CD14-positive monocyte (primary cell): ENCODE measurements around the gene ROPN1. TPM values are rescaled to one million over a fixed set of nuclear protein-coding genes. Genes with fewer than 3 reads are reported as not detected.

ENCODE experiments used
- DNase-seq, 3 donors: peaks; one replicate each; pipeline ENCODE4 v3.0.0-alpha.2; 2011 to 2022
- H2AFZ ChIP-seq: 2 replicates; pipeline ENCODE4 v1.6.0; 2012; ENCODE audit warnings: mild to moderate bottlenecking, low read depth, low read length, inconsistent platforms; ENCODE audit not compliant: insufficient read depth, poor library complexity, severe bottlenecking
- H3K27ac ChIP-seq, 2 donors: 1 replicate in 1 of 2; 2 replicates in 1 of 2; pipeline ENCODE4 v1.5.1; 2012 to 2013; ENCODE audit warnings: low read length in 2 of 2, control low read depth in 1 of 2, inconsistent platforms in 1 of 2, low read depth in 1 of 2, mild to moderate bottlenecking in 1 of 2
- H3K27me3 ChIP-seq, 2 donors: one replicate each; pipeline versions ENCODE4 v1.6.0 to v1.6.1; 2011 to 2013; ENCODE audit warnings: low read length in 2 of 2; ENCODE audit not compliant: control insufficient read depth in 2 of 2, insufficient read depth in 2 of 2
- H3K36me3 ChIP-seq, 2 donors: replicated peaks in 1 of 2; 1 replicate in 1 of 2; 2 replicates in 1 of 2; pipeline versions ENCODE4 v1.5.1 to v1.6.1; 2012 to 2013; ENCODE audit warnings: low read length in 2 of 2, control low read depth in 1 of 2, inconsistent platforms in 1 of 2, mild to moderate bottlenecking in 1 of 2; ENCODE audit not compliant: insufficient read depth in 2 of 2, control insufficient read depth in 1 of 2
- H3K4me1 ChIP-seq, 2 donors: 1 replicate in 1 of 2; 2 replicates in 1 of 2; pipeline versions ENCODE4 v1.5.1 to v1.6.1; 2012 to 2013; ENCODE audit warnings: low read length in 2 of 2, control low read depth in 1 of 2, inconsistent platforms in 1 of 2, mild to moderate bottlenecking in 1 of 2, moderate library complexity in 1 of 2; ENCODE audit not compliant: insufficient read depth in 2 of 2, control insufficient read depth in 1 of 2
- H3K4me2 ChIP-seq: replicated peaks from 2 replicates; pipeline ENCODE3; 2012; ENCODE audit warnings: low read length, moderate library complexity, mild to moderate bottlenecking; ENCODE audit not compliant: poor library complexity, severe bottlenecking; ENCODE audit errors: extremely low read depth
- H3K4me3 ChIP-seq, 3 experiments: fragments of 200-600 bp in 1 of 3; sonication (generic) in 1 of 3; replicated peaks in 1 of 3; 1 replicate in 2 of 3; 2 replicates in 1 of 3; pipeline ENCODE4 v1.5.1; 2011 to 2013; ENCODE audit warnings: low read length in 3 of 3, mild to moderate bottlenecking in 3 of 3, control low read depth in 2 of 3, low read depth in 2 of 3, inconsistent platforms in 1 of 3, moderate library complexity in 1 of 3
- H3K79me2 ChIP-seq: 2 replicates; pipeline ENCODE4 v1.6.0; 2012; ENCODE audit warnings: mild to moderate bottlenecking, control low read depth, inconsistent platforms, low read length, moderate library complexity; ENCODE audit not compliant: insufficient read depth
- H3K9ac ChIP-seq: 2 replicates; pipeline ENCODE4 v1.6.0; 2017; ENCODE audit warnings: low read length, mild to moderate bottlenecking; ENCODE audit not compliant: insufficient read depth, poor library complexity, severe bottlenecking
- H3K9me3 ChIP-seq, 2 donors: replicated peaks in 1 of 2; 1 replicate in 1 of 2; 2 replicates in 1 of 2; pipeline versions ENCODE4 v1.5.1 to v1.6.1; 2012 to 2013; ENCODE audit warnings: low read length in 2 of 2, control low read depth in 1 of 2; ENCODE audit not compliant: control insufficient read depth in 1 of 2, insufficient read depth in 1 of 2
- H4K20me1 ChIP-seq: 2 replicates; pipeline ENCODE4 v1.6.0; 2012; ENCODE audit warnings: mild to moderate bottlenecking, low read length, control low read depth, moderate library complexity; ENCODE audit not compliant: insufficient read depth
- H3K27ac Mint-ChIP-seq, 7 donors: one replicate each; pipeline ENCODE4 v1.8.0; 2020; ENCODE audit warnings: mild to moderate bottlenecking in 7 of 7, mixed read lengths in 7 of 7, moderate library complexity in 6 of 7, inconsistent platforms in 2 of 7
- H3K27me3 Mint-ChIP-seq, 3 donors: one replicate each; pipeline ENCODE4 v1.8.0; 2021 to 2022; ENCODE audit warnings: low read depth in 3 of 3, mild to moderate bottlenecking in 3 of 3, mixed read lengths in 3 of 3, moderate library complexity in 3 of 3, inconsistent platforms in 1 of 3
- H3K36me3 Mint-ChIP-seq, 2 donors: one replicate each; pipeline ENCODE4 v1.8.0; 2020; ENCODE audit warnings: mixed read lengths in 2 of 2, inconsistent platforms in 1 of 2, mild to moderate bottlenecking in 1 of 2
- H3K4me1 Mint-ChIP-seq: one replicate; pipeline ENCODE4 v1.8.0; 2020; ENCODE audit warnings: mild to moderate bottlenecking, mixed read lengths
- H3K4me3 Mint-ChIP-seq, 2 donors: one replicate each; pipeline ENCODE4 v1.8.0; 2020; ENCODE audit warnings: mild to moderate bottlenecking in 2 of 2, mixed read lengths in 2 of 2, moderate library complexity in 1 of 2
- H3K9me3 Mint-ChIP-seq, 7 donors: one replicate each; pipeline ENCODE4 v1.8.0; 2020 to 2022; ENCODE audit warnings: mixed read lengths in 7 of 7, mild to moderate bottlenecking in 6 of 7, moderate library complexity in 6 of 7, inconsistent platforms in 2 of 7
- CTCF ChIP-seq: fragments of 200-600 bp; IDR thresholded peaks from one replicate; pipeline ENCODE4 v1.8.0; 2022; ENCODE audit warnings: antibody characterized with exemption, mild to moderate bottlenecking
- WGBS: methylation state at CpG from one replicate; pipeline ENCODE4 v1.1.5; 2013; ENCODE audit warnings: missing lambda C conversion rate; ENCODE audit not compliant: insufficient coverage; 5-methylcytosine and 5-hydroxymethylcytosine counted together
- intact Hi-C, 2 donors: fragments of 100-400 bp; cut with micrococcal nuclease; formaldehyde crosslinking; loops; one replicate each; pipeline versions ENCODE4 v1.15.0 to v1.15.1; 2023
- polyA plus RNA-seq, 3 donors: library from polyadenylated mRNA; depleted of rRNA in 1 of 3; unstranded in 2 of 3; stranded (reverse) in 1 of 3; fragments of 300-500 nt in 2 of 3; fragments of >200 nt in 1 of 3; fragmentation: Illumina TruSeq in 2 of 3; gene quantifications; 1 replicate in 2 of 3; 2 replicates in 1 of 3; pipeline ENCODE4 v1.2.3, GENCODE V29; 2012 to 2021

ROPN1 gene
- polyA plus RNA-seq, 3 donors = not detected

DNA sequence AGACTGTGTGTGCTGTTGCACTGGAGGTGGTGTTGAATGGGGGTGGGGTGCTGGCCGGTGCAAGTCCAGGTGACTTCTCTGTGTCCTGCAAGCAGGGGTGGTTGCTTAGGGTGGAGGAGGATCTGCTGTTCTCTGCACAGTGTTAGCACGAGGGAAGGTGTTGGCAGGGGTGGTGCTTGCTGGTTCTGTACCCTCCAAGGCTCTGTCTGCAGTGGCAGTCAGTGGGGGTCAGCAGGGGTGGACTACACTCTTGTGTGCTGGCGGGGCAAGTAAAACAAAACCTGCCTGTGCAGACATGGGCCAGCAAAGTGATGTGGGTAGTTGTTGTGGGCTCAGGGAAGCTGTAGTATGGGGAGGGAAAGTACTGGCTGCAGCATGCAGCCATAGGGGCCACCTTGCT, 5.5 kb downstream of the ROPN1 start:
- Mint-ChIP-seq H3K4me3 (no peak overlapping the region), H3K27me3 (peaks cover 32 to 55% (median 39%) of the 10 kb centered on the region in 3 donors), H3K36me3 (no peaks in the 10 kb centered on the region), H3K4me1 (no peaks in the 10 kb centered on the region), H3K27ac (peak overlapping the region in 1 of 7 donors; percentile 4), H3K9me3 (peaks cover 0 to 3% (median 0%) of the 10 kb centered on the region in 7 donors)
- Histone ChIP-seq H3K4me3 (no peak overlapping the region), H2AFZ (no peak overlapping the region), H3K4me2 (no peak overlapping the region), H3K9me3 (no peaks in the 10 kb centered on the region), H3K27ac (no peak overlapping the region), H3K36me3 (no peaks in the 10 kb centered on the region), H3K9ac (no peak overlapping the region), H3K79me2 (no peaks in the 10 kb centered on the region), H4K20me1 (no peaks in the 10 kb centered on the region), H3K4me1 (no peaks in the 10 kb centered on the region), H3K27me3 (peaks cover 32 to 36% of the 10 kb centered on the region in 2 donors)
- TF ChIP-seq CTCF = no peak
- 90% methylated on average over 3 of the region's 3 CpGs for WGBS
- DNase-seq = no peak
- intact Hi-C loops = no loop called here

- no peak overlapping the region for H3K27ac ChIP-seq
- H3K4me3 ChIP-seq = no peak overlapping the region
- TF ChIP-seq CTCF = no peak
- H2AFZ ChIP-seq = no peak overlapping the region
- no peaks in the 10 kb centered on the region for H3K4me1 ChIP-seq
- peaks cover 0 to 3% (median 0%) of the 10 kb centered on the region in 7 donors for H3K9me3 Mint-ChIP-seq
- no peak for DNase-seq
- H3K4me3 Mint-ChIP-seq = no peak overlapping the region
- H4K20me1 ChIP-seq = no peaks in the 10 kb centered on the region
- no peak overlapping the region for H3K27ac Mint-ChIP-seq
- WGBS = no CpG with 5 or more reads among the region's 3 CpGs
- H3K36me3 ChIP-seq = no peaks in the 10 kb centered on the region
- H3K27me3 ChIP-seq = peaks cover 29 to 38% of the 10 kb centered on the region in 2 donors
- intact Hi-C loops = no loop called here
- peaks cover 32 to 56% (median 46%) of the 10 kb centered on the region in 3 donors for H3K27me3 Mint-ChIP-seq
- H3K9me3 ChIP-seq = no peaks in the 10 kb centered on the region
- no peak overlapping the region for H3K4me2 ChIP-seq
- no peaks in the 10 kb centered on the region for H3K36me3 Mint-ChIP-seq
- H3K79me2 ChIP-seq = no peaks in the 10 kb centered on the region
- H3K4me1 Mint-ChIP-seq = peaks cover 4% of the 10 kb centered on the region
- no peak overlapping the region for H3K9ac ChIP-seq
These were observed 7.0 kb downstream of the ROPN1 start for GRCh38 chr3:123984957-123985356.
